GM18508 (cell line): ENCODE measurements around the gene GLT6D1.

Source experiments
- ATAC-seq: cut with Tn5 transposase; IDR thresholded peaks from one replicate; pipeline ENCODE4 v1.9.1; 2021; ENCODE audit warnings: moderate number of reproducible peaks; ENCODE audit not compliant: insufficient read depth, unreplicated experiment

The GLT6D1 gene

DNA sequence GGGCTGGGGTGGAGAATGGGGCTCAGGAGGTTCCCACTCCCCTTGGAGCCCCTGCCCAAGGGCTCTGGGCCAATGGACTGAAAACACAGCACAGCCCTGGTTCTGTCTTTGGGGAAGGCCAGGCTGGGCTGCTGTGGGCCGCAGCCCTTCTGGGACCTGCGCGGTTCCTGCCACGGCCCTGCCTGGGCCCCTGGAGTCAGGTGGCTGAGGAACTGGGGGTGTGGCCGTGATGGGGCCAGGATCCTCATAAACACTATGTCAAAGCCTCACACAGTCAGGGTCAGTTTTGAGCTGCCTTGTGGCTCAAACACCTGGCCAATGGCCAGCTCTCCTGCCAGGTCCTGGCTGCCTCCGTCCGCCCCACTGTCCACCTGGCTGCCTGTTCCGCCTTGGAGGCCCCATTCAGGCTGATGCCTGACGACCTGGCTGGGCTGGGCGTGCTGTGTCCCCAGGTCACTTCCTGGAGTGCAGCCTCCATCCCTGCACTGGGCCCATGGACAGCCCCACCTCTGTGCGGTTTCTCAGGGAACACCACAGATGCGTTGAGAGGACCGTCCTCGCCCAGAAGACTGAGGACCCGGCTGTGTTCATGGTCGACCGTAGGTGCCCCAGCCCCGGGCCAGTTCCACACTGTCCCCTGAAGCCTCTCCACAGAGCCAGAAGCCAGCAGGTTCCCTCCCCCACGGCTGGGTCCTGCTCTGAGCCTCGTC lies 50.3 kb downstream of the GLT6D1 start:
- ATAC-seq: no peak

DNA sequence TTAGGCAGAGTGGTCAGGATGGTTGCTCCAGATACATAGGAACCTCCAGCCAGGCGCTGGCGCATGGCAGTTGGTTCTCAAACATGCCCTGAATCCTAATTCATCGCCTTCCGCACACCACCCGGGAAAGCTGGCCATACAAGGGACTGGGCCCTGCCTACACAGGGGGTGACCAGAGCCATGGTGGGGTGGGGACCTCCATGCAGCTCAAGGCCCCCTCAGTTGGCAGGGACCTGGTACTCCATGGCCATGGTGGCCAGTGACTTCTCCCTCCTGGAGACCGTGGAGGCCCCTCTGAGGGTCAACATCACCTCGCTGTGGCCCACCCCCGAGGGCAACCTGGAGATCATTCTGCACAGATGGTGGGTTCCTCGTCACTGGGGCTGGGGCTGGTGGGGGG lies 51.0 kb downstream of the GLT6D1 start:
- ATAC-seq: no peak

DNA sequence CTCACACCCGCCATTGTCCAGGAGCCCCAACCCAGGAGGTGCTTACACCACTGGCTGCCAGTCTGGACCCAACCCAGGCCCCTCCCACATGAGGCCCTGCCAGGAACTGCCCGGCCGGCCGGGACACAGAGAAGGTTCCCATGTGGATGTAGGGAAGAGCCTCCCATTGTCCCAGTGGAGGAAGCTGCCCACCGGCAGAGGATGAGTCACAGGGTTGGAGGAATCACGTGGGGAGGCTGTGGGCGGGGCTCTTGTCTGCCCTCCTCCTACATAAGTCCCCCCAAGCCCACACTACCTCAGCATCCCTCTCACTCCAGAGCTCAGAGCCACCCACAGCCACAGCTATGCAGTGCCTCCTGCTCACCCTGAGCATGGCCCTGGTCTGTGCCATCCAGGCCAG lies 51.7 kb downstream of the GLT6D1 start:
- ATAC-seq: no peak

DNA sequence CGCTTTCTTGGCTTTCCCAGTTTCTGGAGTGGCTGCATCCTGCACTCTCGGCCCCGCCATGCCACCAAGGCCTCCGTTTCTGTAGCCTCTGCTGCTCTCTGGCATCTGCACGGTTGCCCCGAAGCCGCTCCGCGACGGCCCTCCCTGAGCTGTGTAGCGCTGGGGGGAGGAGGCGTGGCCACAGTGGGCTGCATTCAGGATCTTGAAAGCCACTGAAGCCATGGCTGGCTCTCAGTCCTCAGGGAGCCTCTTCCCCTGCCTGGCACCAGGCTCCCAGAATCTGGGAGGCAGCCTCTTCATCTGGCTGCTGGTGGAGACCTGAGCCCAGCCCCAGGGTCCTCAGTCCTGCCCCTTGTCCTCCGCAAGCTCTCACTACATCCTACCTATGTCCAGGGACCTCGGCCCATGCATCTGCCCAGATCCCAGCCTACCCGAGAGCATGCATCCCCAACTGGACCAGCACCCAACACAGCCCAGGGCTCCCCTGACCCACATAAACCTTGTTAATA lies 52.7 kb downstream of the GLT6D1 start:
- ATAC-seq: no peak

DNA sequence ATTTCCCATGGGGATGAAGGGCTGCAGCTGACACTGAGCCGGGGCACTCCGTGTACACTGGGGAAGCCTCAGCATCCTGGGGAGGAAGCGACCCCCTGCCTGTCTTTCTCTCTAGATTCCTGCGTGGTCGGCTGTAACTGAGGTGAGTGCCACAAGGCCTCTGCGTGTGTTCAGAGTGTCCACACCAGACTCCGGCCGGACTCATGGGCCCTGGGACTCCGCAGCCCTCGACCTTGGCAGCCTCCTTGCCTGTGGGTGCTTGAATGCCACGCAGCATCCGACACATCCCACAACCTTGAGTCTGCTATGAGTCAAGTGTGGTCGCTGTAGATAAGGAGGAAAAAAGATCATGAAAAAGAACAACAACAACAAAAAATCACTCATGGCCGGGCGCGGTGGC lies 54.4 kb downstream of the GLT6D1 start:
- ATAC-seq: no peak

DNA sequence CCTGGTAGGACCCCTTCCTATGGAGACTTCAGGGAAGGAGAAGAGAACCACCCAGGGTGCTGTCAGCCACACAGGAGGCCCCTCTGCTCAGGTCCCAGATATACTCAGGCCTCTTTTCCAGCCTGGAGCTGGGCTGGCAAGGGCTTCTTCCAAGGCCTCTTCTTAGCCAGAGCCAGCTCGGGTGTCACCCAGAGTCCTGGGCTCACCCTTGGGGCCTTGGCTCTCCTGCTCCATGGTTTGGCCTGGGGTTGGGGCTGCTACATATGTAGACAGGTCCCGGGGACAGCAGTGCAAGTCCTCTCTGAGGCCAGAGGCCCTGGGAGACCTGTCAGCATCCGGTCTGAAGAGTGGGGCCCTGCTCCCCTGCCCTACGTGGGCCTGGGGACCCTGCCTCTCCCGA lies 55.0 kb downstream of the GLT6D1 start:
- ATAC-seq: no peak

DNA sequence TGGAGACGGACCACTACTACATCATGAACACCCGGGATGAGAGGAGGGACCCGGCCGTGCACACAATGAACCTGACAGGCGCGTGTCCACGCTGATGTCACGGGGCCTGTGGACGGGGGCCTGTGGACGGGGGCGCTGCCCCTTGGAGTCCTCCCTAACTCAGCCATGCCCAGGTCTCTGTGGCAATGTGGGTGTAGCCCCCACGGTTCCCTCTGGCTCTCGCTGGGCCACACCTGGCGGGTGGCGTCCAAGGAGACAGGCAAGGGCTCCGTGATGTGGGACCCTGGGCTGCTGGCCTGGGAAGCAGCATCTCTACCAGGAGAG lies 55.7 kb downstream of the GLT6D1 start:
- no peak for ATAC-seq

DNA sequence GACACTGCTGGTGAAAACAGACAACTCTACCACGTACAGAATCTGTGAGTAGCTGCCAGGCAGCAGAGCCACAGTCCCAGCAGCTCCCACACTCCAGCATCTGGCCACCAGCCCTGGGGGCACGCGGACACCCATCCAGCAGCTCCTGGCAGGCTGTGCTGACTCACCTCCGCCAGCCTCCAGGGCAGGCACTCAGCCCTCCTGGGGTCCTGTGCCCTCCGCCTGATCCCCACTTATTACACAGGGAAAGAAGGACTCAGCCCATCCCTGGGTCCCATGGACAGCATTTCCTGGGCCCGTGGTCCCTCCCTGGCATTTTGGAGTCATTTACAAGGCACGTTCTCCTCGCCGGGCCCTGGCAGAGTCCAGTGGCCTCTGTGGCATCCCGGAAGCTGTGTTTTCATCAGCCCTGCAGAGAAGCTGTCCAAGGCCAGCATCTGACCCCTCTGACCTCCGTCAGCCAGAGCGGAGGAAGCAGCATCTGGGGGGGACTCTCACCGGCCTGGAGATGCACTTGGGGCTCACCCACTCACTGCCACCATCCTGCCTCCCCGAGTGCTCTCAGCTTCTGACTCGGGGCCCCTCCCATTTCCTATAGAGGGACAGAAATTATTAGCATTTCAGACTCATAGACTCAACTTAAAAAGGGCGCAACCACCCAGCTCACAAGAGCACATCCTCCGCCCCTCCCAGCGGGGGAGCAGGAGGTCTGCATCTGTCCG lies 56.2 kb downstream of the GLT6D1 start:
- ATAC-seq: no peak

DNA sequence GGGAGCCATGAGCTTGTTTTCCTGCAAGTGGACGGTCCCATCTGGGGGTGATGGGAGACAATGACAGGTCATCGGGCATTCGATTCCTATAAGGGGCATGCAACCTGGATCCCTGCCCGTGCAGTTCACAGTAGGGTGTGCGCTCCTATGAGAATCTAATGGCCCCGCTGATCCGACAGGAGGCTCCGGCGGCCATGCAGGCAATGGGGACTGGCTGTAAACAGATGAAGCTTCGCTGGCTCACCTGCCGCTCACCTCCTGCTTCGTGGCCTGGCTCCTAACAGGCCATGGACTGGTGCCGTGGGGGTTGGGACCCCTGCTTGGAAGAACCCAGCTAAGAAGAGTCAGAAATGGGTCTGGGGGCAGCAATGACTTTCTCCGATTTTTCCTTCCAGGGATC lies 56.8 kb downstream of the GLT6D1 start:
- ATAC-seq: no peak

DNA sequence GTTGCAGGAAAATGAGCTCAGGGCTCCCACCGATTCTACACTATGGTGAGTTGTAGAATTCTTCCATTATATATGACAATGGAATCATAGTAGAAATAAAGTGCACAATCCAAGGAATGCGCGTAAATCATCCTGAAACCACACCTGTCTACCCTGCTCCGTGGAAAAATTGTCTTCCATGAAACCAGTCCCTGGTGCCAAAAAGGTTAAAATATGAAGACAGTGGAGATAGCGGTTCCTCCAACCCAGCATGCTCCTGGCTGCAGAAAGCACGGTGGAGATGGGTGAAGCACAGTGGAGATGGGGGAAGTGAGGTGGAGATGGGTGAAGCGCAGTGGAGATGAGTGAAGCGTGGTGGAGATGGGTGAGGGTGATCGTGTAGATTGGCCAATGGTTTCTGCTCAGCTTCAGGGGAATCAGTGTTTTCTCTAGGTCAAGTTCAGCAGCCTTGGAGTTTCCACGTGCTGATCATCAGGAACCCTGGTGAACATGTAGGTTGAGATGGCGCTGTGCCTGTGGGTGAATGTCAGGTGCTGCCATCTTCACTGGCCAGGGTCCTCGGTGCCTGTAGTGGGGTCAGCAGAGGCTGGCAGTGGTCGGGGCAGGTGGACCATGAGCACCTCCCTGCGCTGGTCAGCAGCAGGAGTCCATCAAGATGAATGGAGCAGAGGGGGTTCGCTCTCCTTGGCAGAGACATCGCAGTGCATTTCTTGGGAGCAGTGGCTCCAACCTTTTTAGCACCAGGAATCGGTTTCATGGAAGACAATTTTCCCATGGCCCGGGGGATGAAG lies 57.5 kb downstream of the GLT6D1 start:
- no peak for ATAC-seq

DNA sequence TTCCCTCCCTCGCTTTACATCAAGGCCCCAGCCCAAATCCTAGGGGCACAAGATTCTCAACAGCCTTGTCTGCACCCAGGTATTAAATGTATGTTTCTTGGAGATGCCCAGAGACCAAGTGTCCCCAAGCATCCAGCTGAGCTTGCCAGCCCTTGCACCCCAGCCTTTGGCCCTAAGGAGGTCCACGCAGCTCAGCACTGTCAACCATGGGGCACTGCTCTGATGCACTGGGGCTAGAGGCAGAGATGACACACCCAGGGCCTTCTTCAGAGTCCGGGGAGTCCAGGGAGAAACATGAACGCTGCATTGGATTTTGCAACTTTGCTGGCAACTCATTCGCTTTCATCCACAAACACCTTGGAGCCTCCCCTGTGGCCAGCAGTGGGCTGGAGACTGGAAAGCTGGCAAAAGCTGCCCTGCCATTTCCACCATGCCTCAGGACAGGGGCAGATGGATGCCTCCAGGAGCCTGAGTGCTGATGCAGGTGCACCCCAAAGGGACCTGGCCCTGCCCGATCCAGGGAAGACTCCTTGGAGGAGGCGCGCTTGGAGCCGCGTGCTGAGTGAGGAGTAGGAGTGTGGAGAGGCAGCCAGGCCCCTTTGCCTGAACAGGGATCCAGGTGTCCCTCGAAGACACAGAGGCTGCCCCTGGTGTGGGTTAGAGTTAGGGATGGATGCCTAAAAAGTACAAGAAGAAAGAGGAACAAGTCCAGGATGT lies 58.5 kb downstream of the GLT6D1 start:
- ATAC-seq: no peak

DNA sequence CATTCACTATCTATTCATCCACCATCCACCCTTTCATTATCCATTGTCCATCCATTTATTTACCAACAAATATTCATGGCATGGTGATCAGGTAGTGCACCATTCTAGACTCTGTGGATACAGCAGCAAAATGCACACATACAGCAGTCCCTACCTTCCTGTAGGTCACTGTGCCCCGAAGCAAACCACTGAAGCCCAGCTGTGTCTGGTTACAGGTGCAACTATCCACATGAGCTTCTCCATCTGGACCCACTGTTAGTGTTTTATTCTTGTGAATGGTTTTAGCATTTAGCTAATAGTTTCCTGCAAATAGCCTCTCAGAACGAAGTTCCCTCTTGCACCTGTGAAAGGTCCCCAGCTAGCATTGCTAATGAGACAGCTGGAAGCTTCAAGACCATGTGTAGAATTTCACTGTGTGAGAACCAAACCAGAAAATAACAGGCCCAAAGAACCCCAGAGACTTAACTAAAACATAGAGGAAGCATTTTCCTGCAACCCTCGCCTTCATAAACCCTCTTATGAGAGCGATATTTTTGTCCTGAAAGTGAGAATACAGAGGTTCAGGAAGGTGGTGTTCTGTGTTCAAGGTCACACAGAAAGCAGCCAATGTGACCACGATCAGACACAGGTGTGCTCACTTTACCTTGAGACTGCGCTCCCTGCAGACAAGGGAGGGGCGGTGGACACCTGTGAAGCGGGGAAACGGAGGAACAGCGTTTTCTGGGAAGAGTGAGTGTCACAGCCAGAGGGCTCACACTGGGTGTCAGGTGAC lies 59.3 kb downstream of the GLT6D1 start:
- no peak for ATAC-seq

DNA sequence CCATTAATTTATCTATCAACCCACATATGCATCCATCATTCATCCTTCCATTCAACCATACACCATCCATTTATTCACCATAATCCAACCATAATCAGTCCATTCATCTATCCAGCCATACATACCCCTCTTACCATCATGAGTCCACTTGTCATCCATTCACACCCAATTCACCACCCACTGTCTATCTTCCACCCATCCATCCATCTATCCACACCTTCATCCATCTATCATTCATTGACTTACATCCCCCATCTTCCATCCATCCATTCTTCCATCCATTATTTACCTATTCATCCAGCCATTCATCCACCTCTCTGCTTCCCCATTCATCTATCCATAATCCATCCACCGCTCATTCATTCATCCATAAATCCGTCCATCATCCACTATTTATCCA lies 60.0 kb downstream of the GLT6D1 start:
- ATAC-seq: no peak

DNA sequence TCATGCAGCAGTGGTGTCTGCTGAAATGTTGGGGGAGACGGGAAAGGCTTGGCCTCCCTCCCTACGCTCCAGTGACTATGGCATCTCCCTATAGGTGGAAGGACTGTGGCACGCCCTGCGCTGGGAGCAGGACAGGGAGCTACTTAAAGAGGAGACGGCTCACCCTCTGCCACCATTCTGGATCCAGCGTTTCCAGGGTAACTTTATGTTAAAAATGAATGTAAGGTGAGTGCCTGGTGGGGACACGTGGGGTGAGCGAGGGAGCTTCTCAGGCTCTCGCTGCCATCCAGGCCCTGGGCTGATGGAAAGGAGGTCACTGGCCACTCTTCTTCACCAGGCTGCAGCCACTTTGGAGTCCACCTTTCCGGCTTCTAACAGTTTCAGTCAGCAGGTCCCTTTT lies 62.1 kb downstream of the GLT6D1 start:
- no peak for ATAC-seq

DNA sequence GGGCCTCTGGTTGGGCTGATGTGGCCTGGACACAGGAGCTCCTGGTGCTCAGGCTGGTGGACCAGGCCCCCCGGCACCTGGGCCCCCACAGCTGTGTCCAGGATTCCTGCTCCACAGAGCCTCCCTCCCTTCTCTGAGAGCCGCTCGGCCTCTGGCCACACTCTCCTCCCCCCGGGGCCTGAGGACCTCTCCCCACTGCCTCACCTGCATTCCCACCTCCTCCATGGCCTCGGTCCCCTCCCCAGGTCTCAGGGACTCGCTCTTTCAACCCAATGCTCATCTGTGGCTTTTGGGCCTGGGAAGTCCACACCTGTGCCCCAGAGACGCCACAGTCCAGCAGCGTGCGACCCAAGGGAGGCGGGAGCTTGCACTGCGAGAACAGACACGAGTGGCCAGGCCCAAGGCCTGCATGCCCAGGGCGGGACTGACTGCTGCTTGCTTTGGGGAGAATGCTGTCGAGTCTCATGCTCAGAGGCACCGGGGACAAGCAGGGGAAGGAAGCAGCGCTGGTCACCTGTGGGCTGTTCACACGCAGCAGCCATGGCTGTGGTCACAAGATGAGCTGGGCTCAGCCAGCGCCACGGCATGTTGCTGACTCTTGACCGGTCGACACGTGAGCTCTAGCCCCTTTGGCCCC lies 63.2 kb downstream of the GLT6D1 start:
- no peak for ATAC-seq

DNA sequence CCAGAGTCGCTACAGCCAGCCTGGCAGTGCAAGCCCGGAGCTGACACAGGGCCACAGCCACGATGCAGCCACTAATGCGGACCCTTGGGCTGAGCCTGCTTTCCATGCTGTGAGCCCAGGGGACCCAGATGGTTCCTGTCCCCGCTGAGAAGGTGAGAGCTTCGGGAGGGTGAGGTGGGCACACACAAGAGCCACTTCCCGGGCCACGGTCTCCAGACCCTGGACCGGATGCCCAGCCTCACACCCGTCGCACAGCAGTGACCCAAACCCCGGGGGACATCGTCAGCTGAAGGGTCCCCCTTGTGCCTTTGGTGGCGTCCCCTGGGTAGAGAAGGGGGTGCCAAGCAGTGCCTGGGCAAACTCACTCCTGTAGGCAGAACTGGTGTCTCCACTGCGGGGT lies 64.4 kb downstream of the GLT6D1 start:
- no peak for ATAC-seq

DNA sequence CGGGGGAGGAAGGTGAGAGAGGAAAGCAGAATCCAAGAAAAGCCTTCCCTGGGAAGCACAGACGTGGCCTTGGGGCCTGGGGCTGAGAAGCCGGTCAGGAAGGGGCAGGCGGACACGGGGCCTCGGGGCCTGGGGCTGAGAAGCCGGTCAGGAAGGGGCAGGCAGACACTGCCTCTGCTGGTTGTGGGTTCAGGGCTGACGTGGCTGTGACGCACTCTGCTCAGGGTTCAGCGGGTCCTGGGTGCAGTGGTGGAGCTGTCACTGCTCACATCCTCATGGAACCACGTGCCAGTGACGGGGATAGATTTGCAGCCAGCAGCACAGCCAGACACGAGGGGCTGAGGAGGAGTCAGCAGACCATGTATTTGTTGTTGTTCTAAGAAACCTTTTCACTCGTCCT lies 65.0 kb downstream of the GLT6D1 start:
- ATAC-seq: no peak
